CD4-positive, alpha-beta T cell treated with Interleukin-12 subunit alpha and Interleukin-12 subunit beta, for 1 hour (primary cell): Measurements from ENCODE around the gene SBK3.
"Not testable (repeated sequence)": the region's sequence is repeated elsewhere in the genome, so short reads cannot be mapped to it uniquely, and the experiment has no call there.

Source experiments
- DNase-seq: peaks from one replicate; pipeline ENCODE4 v3.0.0-alpha.2; 2020

Gene SBK3

DNA sequence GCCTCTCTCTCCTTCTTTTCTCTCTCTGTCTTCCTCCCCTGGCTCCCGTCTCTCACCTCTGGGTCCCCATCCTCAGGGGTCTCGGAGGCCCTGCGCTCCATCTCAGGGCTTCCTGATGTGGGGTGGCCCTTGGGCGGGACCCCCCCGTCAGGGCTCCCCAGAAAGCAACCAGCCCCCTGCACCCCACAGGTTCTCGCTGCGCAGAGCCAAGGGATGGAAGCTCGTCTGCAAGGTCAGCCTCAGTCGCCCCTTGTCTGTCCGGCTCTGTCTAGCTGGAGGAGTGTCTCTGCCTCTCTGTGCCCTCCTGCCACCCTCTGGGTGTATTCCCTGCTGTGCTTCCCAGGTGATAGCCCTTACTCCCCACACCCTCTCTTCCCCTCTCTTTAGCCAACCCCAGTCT is at the start of gene SBK3:
TSS of gene SBK3 (minus strand) at position 101 of the 400 bp plus-strand sequence. CDS start at position 101, 0 bp downstream.
- no peak for DNase-seq

DNA sequence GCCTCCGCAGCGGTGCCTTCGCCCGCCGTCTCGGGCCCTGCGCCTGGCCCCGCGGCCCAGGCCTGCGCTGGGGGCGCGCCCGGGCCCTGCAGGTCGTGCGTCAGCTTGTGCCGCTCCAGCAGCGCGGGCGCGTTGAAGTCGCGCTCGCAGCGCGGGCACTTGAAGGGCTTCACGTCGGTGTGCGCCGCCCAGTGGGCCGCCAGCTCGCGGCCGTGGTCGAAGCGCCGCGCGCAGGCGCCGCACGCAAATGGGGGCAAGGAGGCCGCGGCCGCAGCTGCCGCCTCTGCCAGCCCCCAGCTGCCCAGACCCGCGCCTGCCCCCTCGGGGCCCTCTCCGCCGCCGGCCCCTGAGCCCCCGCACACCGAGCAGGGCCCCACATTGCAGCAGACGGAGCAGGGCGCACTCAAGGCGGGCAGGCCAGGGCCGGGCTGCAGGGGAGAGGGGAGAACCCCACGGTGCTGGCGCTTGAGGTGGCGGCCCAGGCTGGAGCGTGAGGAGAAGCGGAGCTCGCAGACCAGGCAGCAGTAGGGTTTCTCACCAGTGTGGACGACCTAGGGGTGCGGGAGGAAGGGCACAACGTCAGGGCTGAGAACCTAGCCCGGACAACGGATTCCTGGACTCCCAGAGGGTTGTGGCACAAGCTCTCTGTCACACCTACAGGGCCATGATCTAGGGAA is 47.9 kb upstream of the SBK3 start:
- no peak for DNase-seq

GRCh38 chr19:55592391-55593090 is 47.2 kb upstream of the SBK3 start:
- no peak for DNase-seq

DNA sequence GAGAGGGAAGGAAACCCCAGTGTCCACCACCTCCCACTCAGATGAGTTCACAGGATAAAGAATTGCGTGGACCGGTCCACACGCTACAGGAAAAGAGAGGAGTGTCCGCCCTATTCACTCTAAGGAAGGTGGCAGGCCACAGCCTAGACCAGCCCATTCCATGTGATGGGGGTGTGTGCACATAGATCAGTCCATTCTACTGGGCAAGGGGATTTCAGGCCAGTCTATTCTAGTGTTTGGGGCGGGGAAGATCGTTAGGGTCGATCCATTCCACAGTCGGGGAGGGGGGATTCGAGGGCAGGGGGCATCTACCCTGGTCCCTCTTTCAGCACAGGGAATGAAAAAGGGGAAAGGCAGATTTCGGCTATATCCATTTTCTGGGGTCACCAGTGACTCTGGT is 46.2 kb upstream of the SBK3 start:
- no peak for DNase-seq

- no peak for DNase-seq
These were observed 45.3 kb upstream of the SBK3 start for GRCh38 chr19:55590617-55591016.

GRCh38 chr19:55590109-55590508 is 44.8 kb upstream of the SBK3 start:
- DNase-seq: no peak

DNA sequence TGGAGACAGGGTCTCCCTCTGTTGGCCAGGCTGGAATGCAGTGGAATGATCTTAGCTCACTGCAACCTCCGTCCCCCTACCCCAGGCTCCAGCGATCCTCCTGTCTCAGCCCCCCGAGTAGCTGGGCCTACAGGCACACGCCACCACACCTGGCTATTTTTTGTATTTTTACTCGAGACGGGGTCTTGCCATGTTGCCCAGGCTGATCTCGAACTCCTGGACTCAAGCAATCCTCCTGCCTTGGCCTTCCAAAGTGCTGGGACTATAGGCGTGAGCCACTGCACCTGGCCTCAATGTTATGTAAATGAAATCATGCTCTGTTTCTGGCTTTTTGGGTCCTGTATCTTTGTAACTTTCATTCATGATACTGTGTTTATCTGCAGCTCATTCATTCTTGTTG is 43.4 kb upstream of the SBK3 start:
- DNase-seq: no peak

DNA sequence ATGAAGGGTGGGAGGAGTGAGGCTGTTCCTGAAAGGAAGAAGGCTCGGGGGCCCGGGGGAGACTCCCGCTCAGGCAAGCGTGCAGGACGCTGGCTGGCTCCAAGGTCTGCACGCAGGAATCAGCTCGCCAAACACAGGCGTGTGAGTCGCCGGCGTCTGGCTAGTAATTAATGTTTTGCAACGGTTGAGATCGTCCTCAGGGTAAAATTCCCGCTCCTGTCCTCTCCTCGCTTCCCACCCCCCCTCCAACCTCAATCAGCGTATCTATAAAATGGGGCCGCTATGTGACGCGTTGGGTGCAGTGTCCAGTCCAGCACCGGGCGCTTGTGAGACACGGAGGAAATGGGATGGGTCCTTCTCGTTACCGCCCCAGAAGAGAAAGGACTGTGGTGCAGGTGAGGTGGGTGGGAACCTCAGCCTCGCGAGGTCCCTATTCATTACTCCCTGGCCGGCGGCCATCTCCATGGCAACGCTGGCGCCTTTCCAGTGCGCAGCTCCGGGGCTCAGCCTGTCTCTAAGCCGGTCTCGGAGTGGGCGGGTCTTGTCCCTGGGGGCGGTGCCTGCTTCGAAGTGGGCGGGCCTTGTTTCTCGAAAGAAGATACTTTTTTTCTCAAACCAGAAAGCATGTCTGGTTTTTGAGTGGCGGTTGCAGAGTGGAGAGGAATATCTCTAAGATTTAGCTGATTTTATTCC is 41.8 kb upstream of the SBK3 start:
- DNase-seq: peak; percentile 95

DNA sequence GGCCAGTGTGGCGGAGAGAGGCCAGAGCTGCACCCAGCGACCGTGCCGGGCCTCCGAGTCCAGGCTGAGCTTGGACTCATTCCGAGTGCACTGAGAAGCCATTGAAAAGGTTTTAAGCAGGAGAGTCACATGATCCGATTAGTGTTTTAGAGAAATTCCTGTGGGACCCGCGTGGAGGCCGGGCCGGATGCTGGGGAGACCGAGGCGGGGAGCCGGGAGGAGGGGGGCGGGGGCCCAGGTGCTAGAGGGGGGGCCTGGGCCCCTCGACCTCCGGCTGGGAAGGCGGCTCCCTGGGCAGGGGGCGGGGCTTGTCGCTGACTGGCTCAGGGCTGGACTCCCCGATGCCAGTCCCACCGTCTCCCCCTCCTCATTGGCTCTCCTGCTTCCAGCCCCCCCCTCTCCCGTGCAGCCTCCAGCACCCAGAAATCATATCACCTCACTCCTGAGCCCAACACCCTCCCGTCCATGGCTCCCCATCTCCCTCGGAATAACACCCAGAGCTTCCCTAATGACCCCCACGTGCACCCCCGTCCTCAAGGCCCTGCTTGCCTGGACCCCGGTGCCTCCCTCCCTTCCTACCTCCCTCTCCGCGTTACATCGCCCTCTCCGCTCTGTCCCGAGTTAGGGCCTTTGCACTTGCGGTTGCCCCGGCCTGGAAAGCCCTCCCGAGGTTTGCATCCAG is 40.5 kb upstream of the SBK3 start:
- DNase-seq: peak; percentile 44

GRCh38 chr19:55584871-55585270 is 39.5 kb upstream of the SBK3 start:
- DNase-seq: no peak

GRCh38 chr19:55583897-55584296 is 38.6 kb upstream of the SBK3 start:
- not testable (repeated sequence) for DNase-seq

DNA sequence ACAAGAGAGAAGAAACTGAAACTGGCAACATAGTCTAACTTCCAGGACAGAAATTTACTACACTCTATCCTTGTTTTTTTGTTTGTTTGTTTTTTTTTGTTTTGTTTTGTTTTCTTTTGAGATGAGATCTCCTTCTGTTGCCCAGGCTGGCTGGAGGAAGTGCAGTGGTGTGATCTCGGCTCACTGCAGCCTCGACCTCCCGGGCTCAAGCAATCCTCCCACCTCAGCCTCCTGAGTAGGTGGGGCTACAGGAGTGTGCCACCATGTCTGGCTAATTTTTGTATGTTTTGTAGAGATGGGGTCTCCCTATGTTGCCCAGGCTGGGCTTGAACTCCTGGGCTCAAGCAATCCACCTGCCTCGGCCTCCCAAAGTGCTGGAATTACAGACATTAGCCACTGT is 36.9 kb upstream of the SBK3 start:
- DNase-seq: not testable (repeated sequence)

GRCh38 chr19:55581823-55582223 is 36.5 kb upstream of the SBK3 start:
- no peak for DNase-seq

GRCh38 chr19:55581145-55581822 is 35.9 kb upstream of the SBK3 start:
- no peak for DNase-seq

GRCh38 chr19:55580628-55581144 is 35.3 kb upstream of the SBK3 start, which contains the start of gene ZNF579:
TSS of gene ZNF579 (minus strand) at chr19:55580848. CDS start at chr19:55579639, 1,209 bp downstream.
- peak; percentile 80 for DNase-seq

DNA sequence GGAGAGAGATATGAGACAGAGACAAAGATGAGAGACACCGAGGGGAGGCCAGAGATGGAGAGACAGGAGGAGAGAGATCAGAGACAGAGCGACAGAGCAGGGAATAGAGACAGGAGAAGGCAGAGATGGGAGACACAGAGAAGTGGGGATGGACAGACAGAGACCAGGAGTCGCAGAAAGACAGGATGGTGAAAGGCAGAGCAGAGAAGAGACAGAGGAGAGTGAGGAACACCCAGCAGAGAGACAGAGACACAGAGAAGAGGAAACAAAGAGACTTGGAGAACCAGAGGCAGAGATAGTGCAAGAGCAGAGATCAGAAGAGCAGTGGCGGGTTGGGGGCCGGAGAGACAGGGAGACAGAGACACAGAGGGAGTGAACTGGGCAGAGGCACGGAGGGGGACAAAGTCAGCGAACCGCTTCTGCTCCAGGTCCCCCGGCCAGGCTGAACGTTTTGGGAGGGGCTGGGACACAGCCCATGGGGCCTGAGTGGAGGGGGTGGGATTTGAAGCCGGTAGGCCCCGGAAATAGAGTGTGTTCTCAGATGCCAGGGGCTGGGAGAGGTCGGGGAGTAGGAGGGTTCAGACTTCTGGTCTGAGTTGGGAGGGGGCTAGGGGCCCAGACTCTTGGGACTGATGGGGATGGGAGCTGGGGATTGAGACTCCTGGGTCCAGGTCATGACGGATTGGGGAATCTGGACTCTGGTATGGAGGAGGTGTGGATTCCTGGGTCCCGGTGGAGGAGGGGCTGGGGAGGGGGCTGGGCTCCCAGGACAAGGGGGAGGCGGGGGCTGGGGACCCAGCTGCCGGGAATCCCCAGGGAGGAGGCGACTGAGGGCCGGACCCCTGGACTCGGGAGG is 34.7 kb upstream of the SBK3 start:
- no peak for DNase-seq

- DNase-seq: no peak
These were observed 33.7 kb upstream of the SBK3 start for GRCh38 chr19:55578761-55579747.

DNA sequence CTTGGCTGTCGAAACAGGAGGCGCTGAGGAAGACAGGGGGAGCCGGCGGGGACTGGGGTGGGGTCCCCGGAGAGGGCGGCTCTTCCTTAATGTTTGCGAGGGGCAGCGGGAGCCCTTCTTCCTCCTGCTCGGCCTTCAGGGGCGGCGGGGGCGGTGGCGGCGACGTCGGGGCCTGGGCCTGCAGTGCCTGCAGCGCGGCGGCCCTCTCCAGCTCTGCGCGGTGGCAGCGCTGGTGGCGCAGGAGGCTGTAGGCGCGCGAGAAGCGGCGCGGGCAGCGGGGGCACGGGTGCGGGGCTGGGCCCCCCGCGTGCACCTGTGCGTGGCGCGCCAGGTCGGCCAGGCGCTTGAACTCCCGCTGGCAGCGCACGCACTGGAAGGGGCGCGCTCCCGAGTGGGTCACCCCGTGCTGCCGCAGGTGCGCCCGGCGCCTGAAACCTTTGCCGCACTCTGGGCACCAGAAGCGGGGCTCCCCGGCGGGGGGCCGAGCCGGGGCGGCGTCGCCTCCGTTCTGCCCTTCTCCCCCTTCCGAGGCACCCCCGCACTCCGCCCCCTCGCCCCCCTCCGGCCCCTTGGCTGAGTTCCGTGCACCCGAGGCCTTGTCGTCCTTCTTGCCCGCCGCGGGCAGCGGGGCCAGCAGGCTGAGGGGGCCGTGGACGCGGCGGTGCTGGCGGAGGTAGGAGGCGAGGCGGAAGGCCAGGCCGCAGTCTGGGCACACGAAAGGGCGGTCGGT is 32.9 kb upstream of the SBK3 start:
- DNase-seq: no peak

GRCh38 chr19:55576746-55577145 is 31.4 kb upstream of the SBK3 start:
- no peak for DNase-seq
